GM18951 (cell line): ENCODE measurements around the gene CLSTN3.

Experiments
- POLR2A ChIP-seq: IDR thresholded peaks from 4 replicates; pipeline ENCODE4 v1.6.1; 2011; ENCODE audit warnings: mild to moderate bottlenecking; ENCODE audit not compliant: insufficient read length, insufficient read depth; ENCODE audit errors: extremely low read depth
- in situ Hi-C: fragments of 300-500 bp; cut with MboI; formaldehyde crosslinking; loops from one replicate; pipeline ENCODE4 v1.12.0; 2022; ENCODE audit warnings: low sequenced_read_pairs, mixed read lengths, inconsistent platforms; ENCODE audit not compliant: unreplicated experiment

The CLSTN3 gene

GRCh38 chr12:7206691-7207090, 76.5 kb downstream of the CLSTN3 start:
- no peak for TF ChIP-seq POLR2A
- in situ Hi-C loops, result no loop called here

GRCh38 chr12:7207866-7208625, 77.9 kb downstream of the CLSTN3 start:
- in situ Hi-C loops, result no loop called here
- TF ChIP-seq POLR2A, result no peak
